ENCODE measurements around the gene MYO15A.

MYO15A gene

DNA sequence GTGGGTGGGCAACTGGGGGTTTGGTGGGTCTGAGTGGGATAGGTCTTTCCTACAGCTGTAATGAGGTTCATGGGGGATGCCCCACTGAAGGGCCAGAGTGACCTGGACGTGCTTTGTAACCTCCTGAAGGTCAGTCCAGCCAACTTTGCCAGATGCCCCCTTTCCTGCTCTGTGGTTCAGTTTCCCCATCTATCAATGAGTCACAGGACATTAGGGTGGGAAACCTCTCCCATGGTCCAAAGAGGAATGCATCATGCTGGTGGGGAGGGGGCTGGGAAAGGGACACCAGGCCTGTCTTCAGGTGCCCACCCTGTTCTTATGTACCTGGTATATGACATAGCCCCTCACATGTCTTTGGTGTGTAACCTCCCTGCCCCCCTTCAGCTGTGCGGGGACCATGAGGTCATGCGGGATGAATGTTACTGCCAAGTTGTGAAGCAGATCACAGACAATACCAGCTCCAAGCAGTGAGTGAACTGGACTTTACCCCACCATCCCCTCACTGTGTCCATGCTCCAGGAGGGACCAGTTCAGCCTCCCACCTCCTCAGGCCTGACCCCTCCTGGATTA is 51.1 kb downstream of the MYO15A start:
- no peak for TF ChIP-seq CTCF (conservative IDR thresholded peaks at IDR 0.05)
- no peak overlapping the region for H3K27ac ChIP-seq

DNA sequence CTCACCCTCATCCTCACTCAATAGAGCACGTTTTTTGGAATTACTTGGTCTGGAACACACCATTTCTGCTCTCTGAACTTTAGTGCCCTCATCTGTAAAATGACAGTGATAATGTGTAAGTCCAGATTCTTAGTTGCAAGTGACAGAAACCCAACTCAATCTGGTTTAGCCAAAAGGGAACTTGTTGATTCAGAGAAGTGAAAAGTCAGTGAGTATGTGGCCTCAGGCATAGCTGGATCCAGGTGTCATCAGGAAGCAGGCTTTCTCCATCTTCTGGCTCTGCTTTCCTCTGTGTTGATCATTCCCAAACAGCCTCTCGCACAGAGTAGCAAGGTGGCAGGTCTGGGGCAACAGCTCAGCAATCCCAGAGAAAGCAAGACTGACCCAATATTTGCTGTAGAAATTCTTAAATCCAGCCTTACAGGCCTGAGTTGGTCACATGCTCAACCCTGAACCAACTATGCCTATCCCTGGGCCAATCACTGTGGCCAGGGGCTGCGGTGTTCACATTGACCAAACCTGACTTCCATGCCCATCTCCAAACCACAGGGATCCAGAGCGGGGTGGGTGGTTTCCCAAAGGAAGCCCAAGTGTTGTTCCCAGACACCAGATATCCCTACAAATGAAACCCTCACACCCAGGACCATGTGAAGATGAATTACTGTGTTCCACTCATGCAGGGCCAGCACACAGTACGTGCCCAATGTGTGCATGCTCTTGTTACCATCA is 51.7 kb downstream of the MYO15A start:
- no peak overlapping the region for H3K27ac ChIP-seq
- no peak for TF ChIP-seq CTCF (conservative IDR thresholded peaks at IDR 0.05)

DNA sequence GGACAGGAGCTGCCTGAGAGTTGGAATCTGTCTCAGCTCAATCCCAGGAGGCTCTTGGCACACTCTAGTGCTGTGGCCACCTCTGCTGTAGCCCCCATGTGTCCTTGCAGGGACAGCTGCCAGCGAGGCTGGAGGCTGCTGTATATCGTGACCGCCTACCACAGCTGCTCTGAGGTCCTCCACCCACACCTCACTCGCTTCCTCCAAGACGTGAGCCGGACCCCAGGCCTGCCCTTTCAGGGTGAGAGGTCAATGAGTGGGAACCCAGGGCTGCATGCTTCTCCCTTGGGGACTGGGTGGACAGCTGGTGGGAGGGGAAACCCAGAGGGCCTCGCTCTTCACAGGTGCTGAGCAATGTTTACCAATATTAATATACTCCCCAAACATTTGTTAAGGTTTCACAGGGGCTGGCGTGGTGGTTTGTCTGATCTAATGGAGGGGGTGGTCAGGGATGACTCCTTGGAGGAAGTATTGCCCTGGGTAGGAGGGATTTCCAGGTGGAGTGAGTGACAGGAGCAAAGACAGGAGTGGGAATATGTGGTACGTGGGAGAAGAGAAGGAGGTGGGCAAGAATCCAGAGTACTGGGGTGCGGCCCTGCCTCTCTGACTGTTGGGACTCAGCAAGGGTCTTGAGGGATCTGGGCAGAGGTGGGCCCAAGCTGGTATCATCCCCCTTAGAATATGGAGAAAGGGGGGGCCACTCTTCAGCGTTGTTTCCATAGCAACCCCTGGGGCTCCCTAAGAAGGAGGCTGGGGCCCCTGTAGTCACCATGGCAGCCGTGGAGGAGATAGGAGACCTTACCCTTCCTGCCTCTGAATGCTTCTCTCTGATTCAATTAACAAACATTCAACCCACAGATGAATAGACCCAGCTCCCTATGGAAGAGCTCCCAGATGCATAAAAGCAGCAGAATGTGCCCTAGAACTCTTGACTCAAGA is 52.9 kb downstream of the MYO15A start:
- no peak overlapping the region for H3K27ac ChIP-seq
- TF ChIP-seq CTCF (conservative IDR thresholded peaks at IDR 0.05) = no peak

GRCh38 chr17:18163547-18163946 is 55.0 kb downstream of the MYO15A start:
- no peak for TF ChIP-seq CTCF (conservative IDR thresholded peaks at IDR 0.05)
- H3K27ac ChIP-seq = no peak overlapping the region

DNA sequence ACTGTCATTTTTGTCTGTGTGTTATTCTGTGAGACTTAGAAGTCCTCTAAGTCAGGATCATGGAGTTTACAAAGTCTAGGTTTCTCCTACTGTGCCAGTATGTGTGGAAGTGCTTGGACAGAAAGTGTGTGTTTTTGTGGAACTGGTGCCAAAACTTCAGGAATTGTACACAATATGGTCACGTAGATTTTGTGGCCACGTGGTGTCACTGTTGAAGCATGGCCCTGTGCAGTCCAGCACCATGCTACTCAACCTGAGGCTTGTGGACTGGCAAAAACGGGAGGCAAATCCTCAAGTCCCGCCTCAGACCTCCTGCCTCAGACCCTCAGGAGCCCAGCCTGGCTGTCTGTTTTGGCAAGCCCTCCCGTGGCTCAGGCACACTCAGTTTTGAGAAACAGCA is 58.3 kb downstream of the MYO15A start:
- TF ChIP-seq CTCF (conservative IDR thresholded peaks at IDR 0.05) = peak; percentile 56
- peak overlapping the region; percentile 14; the same call in 1 of the 2 replicates for H3K27ac ChIP-seq

DNA sequence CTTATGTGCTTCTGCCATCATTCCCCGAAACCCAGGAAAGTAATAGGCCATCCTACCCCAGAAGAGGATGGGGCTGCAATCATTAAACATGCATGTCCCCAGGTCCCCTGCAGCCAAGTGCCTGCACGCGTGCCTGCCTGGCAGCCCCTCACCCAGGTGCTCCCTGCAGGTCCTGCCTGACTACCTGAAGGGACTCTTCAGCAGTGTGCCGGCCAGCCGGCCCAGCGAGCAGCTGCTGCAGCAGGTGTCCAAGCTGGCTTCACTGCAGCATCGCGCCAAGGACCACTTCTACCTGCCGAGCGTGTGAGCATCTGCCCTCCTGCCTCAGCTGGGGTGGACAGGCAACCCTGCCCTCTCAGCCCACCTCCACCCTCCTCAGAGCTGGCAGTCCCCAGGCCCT is 58.9 kb downstream of the MYO15A start:
- no peak overlapping the region for H3K27ac ChIP-seq
- TF ChIP-seq CTCF (conservative IDR thresholded peaks at IDR 0.05) = no peak

Measured in VCaP (cell line).